ENCODE data around the gene RLN1. TPM values are rescaled to one million over a fixed set of nuclear protein-coding genes. Genes with fewer than 3 reads are reported as not detected.

RLN1 gene
- polyA plus RNA-seq, 1 experiment = 0.11 TPM

DNA sequence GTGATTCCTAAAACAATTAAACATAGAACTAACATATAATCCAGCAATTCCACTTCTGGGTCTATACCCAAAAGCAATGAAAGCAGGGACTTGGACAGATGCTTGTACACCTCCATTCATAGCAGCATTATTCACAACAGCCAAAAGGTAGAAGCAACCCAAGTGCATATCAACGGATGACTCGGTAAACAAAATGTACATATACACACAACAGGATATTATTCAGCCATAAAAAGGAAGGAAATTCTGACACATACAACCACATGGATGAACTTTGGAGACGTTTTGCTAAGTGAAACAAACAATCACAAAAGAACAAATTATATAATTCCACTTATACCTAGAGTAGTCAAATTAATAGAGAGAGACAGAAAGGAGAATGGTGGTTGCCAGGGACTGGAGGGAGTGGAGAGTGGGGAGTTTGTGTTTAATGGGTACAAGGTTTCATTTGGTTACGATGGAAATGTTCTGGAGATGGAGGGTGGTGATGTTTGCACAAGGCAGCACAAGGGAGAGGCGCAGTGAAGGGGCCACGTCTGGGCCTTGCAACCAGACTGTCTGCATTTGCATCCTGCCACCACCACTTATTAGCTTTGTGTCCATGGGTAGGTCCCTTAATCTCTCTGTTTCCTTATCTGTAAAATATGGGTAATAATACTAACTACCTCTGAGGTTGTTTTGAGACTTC lies 36.3 kb upstream of the RLN1 start:
- H3K9me3 ChIP-seq (ENCODE audit: control insufficient read depth, insufficient read depth, low read length) = no peaks in the 10 kb centered on the region
- no peak overlapping the region for H3K4me3 ChIP-seq (ENCODE audit: low read depth, low read length)
- DNase-seq (ENCODE audit: low read depth, low spot score) = no peak

DNA sequence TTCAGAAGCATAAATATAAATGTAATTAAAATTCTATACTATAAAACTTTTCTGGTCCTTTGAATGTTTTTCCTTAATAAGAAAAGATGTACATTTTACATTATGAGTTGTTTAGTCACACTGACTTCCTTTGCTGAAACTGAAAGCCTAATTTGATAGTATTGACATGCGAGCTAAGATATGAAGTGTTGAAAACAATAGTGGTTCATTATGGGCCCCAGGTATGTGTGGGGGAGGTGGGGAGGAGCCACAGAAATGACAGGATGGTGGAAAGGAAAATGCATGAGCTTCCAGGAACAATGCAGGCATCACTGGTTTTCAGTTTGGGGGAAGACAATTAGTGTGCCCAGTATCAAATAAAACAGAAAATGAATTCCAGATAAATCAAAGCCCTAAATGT lies 35.4 kb upstream of the RLN1 start:
- ChIA-PET CTCF (no interaction called here), POLR2A (no interaction called here)
- Histone ChIP-seq H3K27ac (ENCODE audit: low read depth, low read length) (no peak overlapping the region), H3K9me3 (ENCODE audit: control insufficient read depth, insufficient read depth, low read length) (no peaks in the 10 kb centered on the region), H3K4me3 (ENCODE audit: low read depth, low read length) (no peak overlapping the region), H3K27me3 (ENCODE audit: control insufficient read depth, insufficient read depth, low read length) (no peaks in the 10 kb centered on the region)
- TF ChIP-seq, protein P1, sequence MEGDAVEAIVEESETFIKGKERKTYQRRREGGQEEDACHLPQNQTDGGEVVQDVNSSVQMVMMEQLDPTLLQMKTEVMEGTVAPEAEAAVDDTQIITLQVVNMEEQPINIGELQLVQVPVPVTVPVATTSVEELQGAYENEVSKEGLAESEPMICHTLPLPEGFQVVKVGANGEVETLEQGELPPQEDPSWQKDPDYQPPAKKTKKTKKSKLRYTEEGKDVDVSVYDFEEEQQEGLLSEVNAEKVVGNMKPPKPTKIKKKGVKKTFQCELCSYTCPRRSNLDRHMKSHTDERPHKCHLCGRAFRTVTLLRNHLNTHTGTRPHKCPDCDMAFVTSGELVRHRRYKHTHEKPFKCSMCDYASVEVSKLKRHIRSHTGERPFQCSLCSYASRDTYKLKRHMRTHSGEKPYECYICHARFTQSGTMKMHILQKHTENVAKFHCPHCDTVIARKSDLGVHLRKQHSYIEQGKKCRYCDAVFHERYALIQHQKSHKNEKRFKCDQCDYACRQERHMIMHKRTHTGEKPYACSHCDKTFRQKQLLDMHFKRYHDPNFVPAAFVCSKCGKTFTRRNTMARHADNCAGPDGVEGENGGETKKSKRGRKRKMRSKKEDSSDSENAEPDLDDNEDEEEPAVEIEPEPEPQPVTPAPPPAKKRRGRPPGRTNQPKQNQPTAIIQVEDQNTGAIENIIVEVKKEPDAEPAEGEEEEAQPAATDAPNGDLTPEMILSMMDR (IDR thresholded peaks at IDR 0.05; ENCODE audit: low read depth, low read length) = no peak
- DNase-seq (ENCODE audit: low read depth, low spot score) = no peak

More for the DNA sequence above, 36.3 kb upstream of the RLN1 start:
- ChIA-PET POLR2A (no interaction called here), CTCF (no interaction called here)
- Histone ChIP-seq H3K27me3 (ENCODE audit: control insufficient read depth, insufficient read depth, low read length) (no peaks in the 10 kb centered on the region), H3K27ac (ENCODE audit: low read depth, low read length) (no peak overlapping the region)
- TF ChIP-seq, protein P1 (IDR thresholded peaks at IDR 0.05; ENCODE audit: low read depth, low read length) = no peak

DNA sequence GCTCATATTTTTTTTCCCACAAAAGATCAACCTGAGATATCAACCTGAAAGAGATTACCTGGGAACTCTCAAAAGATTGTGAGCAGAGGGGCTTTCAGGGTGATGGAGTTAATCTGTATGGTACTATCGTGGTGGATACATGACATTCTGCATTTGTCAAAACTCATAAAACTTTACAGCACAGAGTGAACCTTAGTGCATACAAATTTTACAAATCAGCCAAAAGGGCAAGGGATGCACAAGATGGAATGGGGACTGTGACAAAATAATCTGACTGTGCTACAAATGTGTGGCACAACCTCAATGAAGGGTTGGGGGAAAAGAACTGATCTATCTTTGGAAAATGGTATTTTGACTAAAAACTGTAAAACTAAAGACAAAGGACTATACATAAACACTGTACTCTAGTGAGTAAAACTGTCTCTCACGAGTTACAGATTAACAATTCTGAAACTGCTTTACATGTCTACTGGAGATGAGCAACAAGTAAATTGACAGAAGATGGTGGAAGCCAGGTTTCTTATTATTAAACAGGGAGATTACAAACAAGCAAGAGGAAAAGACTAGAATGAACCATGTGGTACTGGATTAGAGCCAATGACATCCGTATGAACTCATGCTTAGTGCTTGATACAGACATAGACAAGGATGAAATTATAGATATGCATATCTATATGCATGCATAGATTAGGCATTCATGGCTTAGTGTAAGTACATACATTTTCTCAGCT lies 24.8 kb upstream of the RLN1 start:
- TF ChIP-seq, protein P1 (IDR thresholded peaks at IDR 0.05; ENCODE audit: low read depth, low read length) = no peak
- no peaks in the 10 kb centered on the region for H3K27me3 ChIP-seq (ENCODE audit: control insufficient read depth, insufficient read depth, low read length)
- ChIA-PET POLR2A (no interaction called here), CTCF (no interaction called here)
- H3K4me3 ChIP-seq (ENCODE audit: low read depth, low read length) = no peak overlapping the region
- no peak overlapping the region for H3K27ac ChIP-seq (ENCODE audit: low read depth, low read length)
- no peak for DNase-seq (ENCODE audit: low read depth, low spot score)
- no peaks in the 10 kb centered on the region for H3K9me3 ChIP-seq (ENCODE audit: control insufficient read depth, insufficient read depth, low read length)

DNA sequence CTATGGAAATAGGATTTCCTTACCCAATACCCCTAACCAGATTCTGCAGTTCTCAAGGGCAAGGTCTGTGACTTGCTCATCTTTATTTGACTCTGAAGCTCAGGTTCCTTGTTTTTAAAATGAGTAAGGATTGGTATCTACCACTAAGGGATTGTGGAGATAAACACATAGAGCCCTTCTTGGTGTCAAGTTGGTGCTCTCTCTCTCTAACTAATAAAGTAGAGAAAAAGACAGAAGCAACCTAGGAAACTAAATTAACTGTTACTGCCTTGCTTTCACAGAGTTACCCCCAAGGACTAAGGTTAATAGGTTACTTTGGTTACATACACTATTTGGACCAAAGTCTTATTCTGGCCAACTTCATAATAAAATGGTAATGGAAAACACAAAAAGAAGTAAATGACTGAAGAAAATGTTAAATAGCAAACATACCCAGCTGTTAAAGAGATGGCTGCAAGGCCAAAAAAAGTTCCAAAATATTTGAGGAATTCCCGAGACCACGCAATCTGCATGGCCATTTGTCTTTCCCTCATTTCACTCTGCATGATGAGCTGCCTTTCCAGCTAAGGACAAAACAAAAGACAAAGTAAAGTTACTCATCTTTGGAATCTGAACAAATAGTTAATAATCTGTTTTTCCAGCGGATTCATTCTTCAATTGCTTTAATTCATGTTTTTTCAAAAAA lies 21.8 kb upstream of the RLN1 start:
- TF ChIP-seq, protein P1 (IDR thresholded peaks at IDR 0.05; ENCODE audit: low read depth, low read length) = no peak
- ChIA-PET CTCF (no interaction called here), POLR2A (no interaction called here)
- Histone ChIP-seq H3K4me3 (ENCODE audit: low read depth, low read length) (no peak overlapping the region), H3K27ac (ENCODE audit: low read depth, low read length) (no peak overlapping the region), H3K27me3 (ENCODE audit: control insufficient read depth, insufficient read depth, low read length) (no peaks in the 10 kb centered on the region), H3K9me3 (ENCODE audit: control insufficient read depth, insufficient read depth, low read length) (no peaks in the 10 kb centered on the region)
- no peak for DNase-seq (ENCODE audit: low read depth, low spot score)

DNA sequence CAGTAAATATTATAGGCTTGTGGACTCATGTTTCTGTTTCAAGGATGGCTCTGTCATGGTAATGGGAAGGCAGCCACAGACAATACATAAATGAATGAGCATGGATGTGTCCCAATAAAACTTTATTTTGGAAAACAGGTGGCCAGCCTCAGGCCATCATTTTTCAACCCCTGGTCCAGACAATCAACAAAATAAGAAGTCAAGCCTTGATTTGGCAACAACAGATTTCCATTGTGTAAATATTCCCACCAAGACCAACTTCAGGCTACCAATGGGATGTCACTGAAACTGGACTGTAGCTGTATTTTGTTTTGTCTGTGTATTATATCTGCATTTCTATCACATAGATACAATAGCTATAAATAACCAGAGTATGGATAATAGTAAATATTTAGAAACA lies 20.7 kb upstream of the RLN1 start:
- DNase-seq (ENCODE audit: low read depth, low spot score) = no peak
- Histone ChIP-seq H3K27ac (ENCODE audit: low read depth, low read length) (no peak overlapping the region), H3K27me3 (ENCODE audit: control insufficient read depth, insufficient read depth, low read length) (no peaks in the 10 kb centered on the region), H3K4me3 (ENCODE audit: low read depth, low read length) (no peak overlapping the region), H3K9me3 (ENCODE audit: control insufficient read depth, insufficient read depth, low read length) (no peaks in the 10 kb centered on the region)
- POLR2A ChIA-PET = no interaction called here
- TF ChIP-seq, protein P1 (IDR thresholded peaks at IDR 0.05; ENCODE audit: low read depth, low read length) = no peak
- CTCF ChIA-PET = no interaction called here

Measured in AG04450 (cell line).